ENCODE measurements around the gene NOTCH1.

DNA sequence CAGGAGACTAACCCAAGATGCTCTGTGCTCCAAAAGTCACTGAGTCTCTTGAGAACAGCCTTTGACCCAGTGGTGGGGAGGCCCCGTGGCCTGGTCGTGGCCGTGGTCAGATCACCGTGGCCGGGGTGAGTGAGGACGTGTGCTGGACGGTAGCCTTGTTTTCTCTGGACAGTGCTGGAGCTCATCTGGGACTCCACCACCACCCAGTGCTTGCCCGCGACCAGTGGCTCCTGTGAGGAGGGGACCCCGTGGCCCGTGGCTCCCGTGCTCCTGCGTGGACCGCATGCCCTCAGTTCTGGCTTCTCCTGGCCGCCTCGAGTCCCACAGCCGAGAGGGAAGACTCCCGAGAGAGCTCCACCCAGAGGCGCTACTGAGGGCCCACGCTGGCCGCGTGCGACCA is 15.9 kb upstream of the NOTCH1 start:
- TF ChIP-seq, protein P1, sequence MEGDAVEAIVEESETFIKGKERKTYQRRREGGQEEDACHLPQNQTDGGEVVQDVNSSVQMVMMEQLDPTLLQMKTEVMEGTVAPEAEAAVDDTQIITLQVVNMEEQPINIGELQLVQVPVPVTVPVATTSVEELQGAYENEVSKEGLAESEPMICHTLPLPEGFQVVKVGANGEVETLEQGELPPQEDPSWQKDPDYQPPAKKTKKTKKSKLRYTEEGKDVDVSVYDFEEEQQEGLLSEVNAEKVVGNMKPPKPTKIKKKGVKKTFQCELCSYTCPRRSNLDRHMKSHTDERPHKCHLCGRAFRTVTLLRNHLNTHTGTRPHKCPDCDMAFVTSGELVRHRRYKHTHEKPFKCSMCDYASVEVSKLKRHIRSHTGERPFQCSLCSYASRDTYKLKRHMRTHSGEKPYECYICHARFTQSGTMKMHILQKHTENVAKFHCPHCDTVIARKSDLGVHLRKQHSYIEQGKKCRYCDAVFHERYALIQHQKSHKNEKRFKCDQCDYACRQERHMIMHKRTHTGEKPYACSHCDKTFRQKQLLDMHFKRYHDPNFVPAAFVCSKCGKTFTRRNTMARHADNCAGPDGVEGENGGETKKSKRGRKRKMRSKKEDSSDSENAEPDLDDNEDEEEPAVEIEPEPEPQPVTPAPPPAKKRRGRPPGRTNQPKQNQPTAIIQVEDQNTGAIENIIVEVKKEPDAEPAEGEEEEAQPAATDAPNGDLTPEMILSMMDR (IDR thresholded peaks at IDR 0.05): no peak
- TF ChIP-seq POLR2A (IDR thresholded peaks at IDR 0.05): no peak
